K562 (cell line): Measurements from ENCODE around the gene CFAP410. TPM values are rescaled to one million over a fixed set of nuclear protein-coding genes. Genes with fewer than 3 reads are reported as not detected.

Experiments used
- GTF2B ChIP-seq: IDR thresholded peaks from 2 replicates; pipeline ENCODE4 v1.6.1; 2011; ENCODE audit not compliant: insufficient read length; ENCODE audit errors: extremely low read depth
- JUN ChIP-seq, 2 experiments: sonication (generic) in 1 of 2; formaldehyde crosslinking in 1 of 2; IDR thresholded peaks; 2 replicates each; pipeline versions ENCODE4 v1.6.1 to v1.8.0; 2012 to 2022; ENCODE audit warnings: borderline replicate concordance in 2 of 2, mild to moderate bottlenecking in 2 of 2, improper control_type of control experiment in 1 of 2, low read depth in 1 of 2, low read length in 1 of 2, missing genetic modification reagents in 1 of 2
- RB1 ChIP-seq: fragments of 450-650 bp; IDR thresholded peaks from 2 replicates; pipeline ENCODE4 v1.6.1; 2017; ENCODE audit warnings: low read depth, mild to moderate bottlenecking
- RBM25 ChIP-seq: fragments of 200-400 bp; formaldehyde crosslinking; IDR thresholded peaks from 2 replicates; pipeline ENCODE4 v1.6.1; 2018; ENCODE audit warnings: low read length, low read depth, moderate library complexity; ENCODE audit not compliant: severe bottlenecking
- ZNF274 ChIP-seq: IDR thresholded peaks from 2 replicates; pipeline ENCODE4 v1.6.1; 2011; ENCODE audit warnings: low read depth, mild to moderate bottlenecking, low read length, moderate library complexity, borderline replicate concordance
- ZNF347 ChIP-seq: fragments of 450-650 bp; formaldehyde crosslinking; IDR thresholded peaks from 2 replicates; pipeline ENCODE4 v1.4.0; 2020; ENCODE audit warnings: low read depth, mild to moderate bottlenecking, moderate library complexity
- ZNF699 ChIP-seq: fragments of 250-450 bp; sonication (Bioruptor Pico); IDR thresholded peaks from 2 replicates; pipeline ENCODE4 v1.8.0; 2021; ENCODE audit warnings: mild to moderate bottlenecking, moderate library complexity; ENCODE audit not compliant: insufficient replicate concordance
- polyA plus RNA-seq, 8 experiments: library from polyadenylated mRNA; depleted of rRNA in 4 of 8; stranded (reverse) in 5 of 8; unstranded in 3 of 8; fragments of >200 nt; fragmentation: Nextera tagmentation in 2 of 8; fragmentation: Illumina TruSeq in 1 of 8; extraction: Ambion mirVana in 2 of 8; extraction: Trizol in 1 of 8; gene quantifications; 2 replicates each; pipeline versions ENCODE4 v1.2.1 to v1.2.3, GENCODE V29; 2011 to 2014; ENCODE audit warnings: inconsistent platforms in 1 of 8, missing spikeins in 1 of 8
- total RNA-seq, 7 experiments: library from RNA; depleted of rRNA in 6 of 7; stranded (reverse); fragments of >200 nt in 6 of 7; fragmentation: Illumina TruSeq in 2 of 7; extraction: Trizol in 2 of 7; gene quantifications; 2 replicates each; pipeline versions ENCODE4 v1.2.1 to v1.2.3, GENCODE V29; 2011 to 2021; ENCODE audit warnings: low replicate concordance in 1 of 7
- TF ChIP-seq, protein P1 (sequence below): fragments of 450-650 bp; IDR thresholded peaks from 2 replicates; pipeline ENCODE4 v1.6.1; 2014; ENCODE audit warnings: low read depth, mild to moderate bottlenecking, moderate library complexity, borderline replicate concordance

The CFAP410 gene
- total and polyA plus RNA-seq, 9 of the 15 experiments (the other 6 are each of a cell fraction or from before 2014, with no cell fraction given): 0.07 to 17.3 (median 2.3) TPM

DNA sequence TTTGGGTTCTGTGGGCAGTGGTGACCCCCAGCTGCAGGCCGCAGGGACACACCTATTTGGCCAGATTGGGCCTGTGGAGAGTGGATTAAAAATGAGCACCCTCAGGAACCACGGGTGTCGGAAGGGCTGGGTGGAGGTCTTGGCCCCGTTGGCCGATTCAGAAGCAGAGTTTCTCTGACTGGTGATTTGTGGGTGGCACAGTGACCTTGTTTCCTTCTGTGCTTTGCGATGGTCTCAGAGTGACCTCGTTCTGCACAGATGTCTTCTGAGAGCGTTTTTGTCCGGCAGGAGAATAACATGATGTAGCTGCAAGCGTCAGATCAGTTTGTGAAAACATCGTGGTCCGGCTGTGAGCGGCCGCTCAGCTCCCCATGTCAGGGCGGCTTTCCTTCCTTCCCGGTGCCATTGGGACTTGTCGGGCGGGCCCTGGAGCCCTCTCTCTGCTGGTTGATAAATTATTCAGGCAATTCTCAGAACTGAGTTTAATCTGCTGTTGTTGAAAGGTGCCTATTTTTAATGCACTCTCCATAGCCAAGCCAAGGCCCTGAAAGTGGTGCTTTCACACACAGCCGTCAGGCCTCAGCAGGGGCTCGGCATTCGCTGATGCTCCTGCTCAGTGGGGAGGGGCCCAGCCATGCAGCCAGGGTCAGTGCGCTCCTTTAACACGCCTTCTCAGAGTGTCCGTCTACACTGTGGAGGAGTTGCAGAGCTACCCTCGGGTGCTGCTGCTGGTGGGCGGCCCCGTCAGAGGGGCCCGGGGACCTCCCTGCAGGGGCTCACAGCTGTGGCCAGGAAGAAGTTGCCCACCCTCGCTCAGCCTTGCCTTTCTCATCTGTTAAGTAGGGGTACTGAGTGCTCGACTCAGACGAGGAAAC, 41.0 kb upstream of the CFAP410 start (continued):
- no peak for TF ChIP-seq JUN (IDR thresholded peaks at IDR 0.05; ENCODE audit: borderline replicate concordance, low read depth, low read length)
- no peak for TF ChIP-seq JUN (CRISPR knock-in tag; IDR thresholded peaks at IDR 0.05; ENCODE audit: borderline replicate concordance)
- TF ChIP-seq ZNF699 (CRISPR knock-in tag): no peak
- no peak for TF ChIP-seq RB1
- TF ChIP-seq ZNF347 (CRISPR knock-in tag): no peak
- TF ChIP-seq ZNF274: no peak
- no peak for TF ChIP-seq RBM25
- TF ChIP-seq, protein P1, sequence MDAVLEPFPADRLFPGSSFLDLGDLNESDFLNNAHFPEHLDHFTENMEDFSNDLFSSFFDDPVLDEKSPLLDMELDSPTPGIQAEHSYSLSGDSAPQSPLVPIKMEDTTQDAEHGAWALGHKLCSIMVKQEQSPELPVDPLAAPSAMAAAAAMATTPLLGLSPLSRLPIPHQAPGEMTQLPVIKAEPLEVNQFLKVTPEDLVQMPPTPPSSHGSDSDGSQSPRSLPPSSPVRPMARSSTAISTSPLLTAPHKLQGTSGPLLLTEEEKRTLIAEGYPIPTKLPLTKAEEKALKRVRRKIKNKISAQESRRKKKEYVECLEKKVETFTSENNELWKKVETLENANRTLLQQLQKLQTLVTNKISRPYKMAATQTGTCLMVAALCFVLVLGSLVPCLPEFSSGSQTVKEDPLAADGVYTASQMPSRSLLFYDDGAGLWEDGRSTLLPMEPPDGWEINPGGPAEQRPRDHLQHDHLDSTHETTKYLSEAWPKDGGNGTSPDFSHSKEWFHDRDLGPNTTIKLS: no peak
- TF ChIP-seq GTF2B: no peak
- TF ChIP-seq, all 486 proteins: peak for 0
